ENCODE measurements around the gene ATP6V1G3. TPM values are rescaled to one million over a fixed set of nuclear protein-coding genes. Genes with fewer than 3 reads are reported as not detected.
"Not testable (repeated sequence)": the region's sequence is repeated elsewhere in the genome, so short reads cannot be mapped to it uniquely, and the experiment has no call there.

The ATP6V1G3 gene
- not detected in 2 replicates for total RNA-seq (2014; rRNA removed; shearing (Covaris generic); ENCODE audit: low replicate concordance)

DNA sequence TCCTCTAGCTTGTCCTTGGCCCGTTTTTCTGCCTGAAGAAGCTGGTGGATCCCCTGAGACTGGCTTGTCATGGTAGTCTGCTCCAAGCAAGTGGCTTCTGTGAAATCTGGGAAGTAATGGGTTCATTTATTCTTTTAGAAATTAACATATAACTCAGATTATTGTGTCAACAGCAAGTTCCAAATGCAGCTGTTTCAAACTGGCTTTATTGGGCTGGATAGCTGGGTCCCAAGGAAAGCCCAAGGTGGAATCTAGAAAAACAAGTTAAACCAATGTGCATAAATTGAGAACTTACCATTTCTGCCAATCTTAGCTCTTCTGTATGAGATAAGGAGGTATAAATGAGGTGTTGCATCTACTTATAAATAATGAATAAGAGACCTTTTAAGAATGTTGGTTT lies at the start of gene ATP6V1G3:
Gene ATP6V1G3 (minus strand): TSS at position 101 of the 400 bp plus-strand sequence. CDS start 30 bp downstream, at position 71.
- H4K20me1 ChIP-seq (ENCODE audit: insufficient read depth, low read depth, low read length) = no peaks in the 10 kb centered on the region
- no peak for DNase-seq
- peaks cover 90% of the 10 kb centered on the region for H3K4me1 ChIP-seq (ENCODE audit: low read length)
- H3K36me3 ChIP-seq (ENCODE audit: insufficient read depth, low read length) = no peaks in the 10 kb centered on the region
- H3K9me3 ChIP-seq (ENCODE audit: low read length) = no peaks in the 10 kb centered on the region
- H3K27ac ChIP-seq (ENCODE audit: low read length) = peak within 1 kb of the TSS; percentile 97
- H2AFZ ChIP-seq (ENCODE audit: low read length) = peak within 1 kb of the TSS; percentile 80
- H3K9me2 ChIP-seq (replicated peaks; ENCODE audit: insufficient read depth, low read length) = no peaks in the 10 kb centered on the region
- no peak within 1 kb of the TSS for H3K9ac ChIP-seq (ENCODE audit: low read length)
- H3K4me3 ChIP-seq (ENCODE audit: low read length) = no peak within 1 kb of the TSS
- no peaks in the 10 kb centered on the region for H3K79me2 ChIP-seq (ENCODE audit: low read length)
- H3K27me3 ChIP-seq (ENCODE audit: low read length) = no peaks in the 10 kb centered on the region
- H3K4me2 ChIP-seq (ENCODE audit: low read depth, low read length, poor library complexity, severe bottlenecking) = peak within 1 kb of the TSS; percentile 25

- Histone ChIP-seq H2AFZ (ENCODE audit: low read length) (no peak overlapping the region), H3K9ac (ENCODE audit: low read length) (no peak overlapping the region), H3K4me3 (ENCODE audit: low read length) (no peak overlapping the region), H3K27ac (ENCODE audit: low read length) (no peak overlapping the region), H3K27me3 (ENCODE audit: low read length) (no peaks in the 10 kb centered on the region), H3K36me3 (ENCODE audit: insufficient read depth, low read length) (peaks cover 6% of the 10 kb centered on the region; the same call in 1 of the 2 replicates), H4K20me1 (ENCODE audit: insufficient read depth, low read depth, low read length) (no peaks in the 10 kb centered on the region), H3K9me2 (replicated peaks; ENCODE audit: insufficient read depth, low read length) (no peaks in the 10 kb centered on the region), H3K9me3 (ENCODE audit: low read length) (peaks cover 26% of the 10 kb centered on the region), H3K4me2 (ENCODE audit: low read depth, low read length, poor library complexity, severe bottlenecking) (no peak overlapping the region), H3K79me2 (ENCODE audit: low read length) (no peaks in the 10 kb centered on the region), H3K4me1 (ENCODE audit: low read length) (no peaks in the 10 kb centered on the region)
- no peak for DNase-seq
Measured at GRCh38 chr1:198588845-198589244, 48.4 kb upstream of the ATP6V1G3 start.

DNA sequence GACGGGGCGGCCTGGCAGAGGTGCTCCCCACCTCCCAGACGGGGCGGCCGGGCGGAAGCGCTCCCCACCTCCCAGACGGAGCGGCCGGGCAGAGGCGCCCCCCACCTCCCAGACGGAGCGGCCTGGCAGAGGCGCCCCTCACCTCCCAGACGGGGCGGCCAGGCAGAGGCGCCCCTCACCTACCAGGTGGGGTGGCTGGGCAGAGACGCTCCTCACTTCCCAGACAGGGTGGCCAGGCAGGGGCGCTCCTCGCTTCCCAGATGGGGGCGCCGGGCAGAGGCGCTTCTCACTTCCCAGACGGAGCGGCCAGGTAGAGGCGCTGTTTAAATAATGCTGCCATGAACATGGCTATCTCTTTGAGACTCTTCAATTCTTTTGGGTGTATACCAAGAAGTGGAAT lies 43.7 kb upstream of the ATP6V1G3 start:
- Histone ChIP-seq H3K9me3 (ENCODE audit: low read length) (peaks cover 13% of the 10 kb centered on the region), H3K27me3 (ENCODE audit: low read length) (no peaks in the 10 kb centered on the region), H3K4me2 (ENCODE audit: low read depth, low read length, poor library complexity, severe bottlenecking) (no peak overlapping the region)

GRCh38 chr1:198583209-198583802 lies 42.8 kb upstream of the ATP6V1G3 start:
- H3K36me3 ChIP-seq (ENCODE audit: insufficient read depth, low read length); H3K4me2 ChIP-seq (ENCODE audit: low read depth, low read length, poor library complexity, severe bottlenecking); DNase-seq; H3K9me2 ChIP-seq (replicated peaks; ENCODE audit: insufficient read depth, low read length); H3K79me2 ChIP-seq (ENCODE audit: low read length); H3K9ac ChIP-seq (ENCODE audit: low read length); H3K27me3 ChIP-seq (ENCODE audit: low read length); H3K9me3 ChIP-seq (ENCODE audit: low read length); H3K27ac ChIP-seq (ENCODE audit: low read length); H3K4me1 ChIP-seq (ENCODE audit: low read length); H3K4me3 ChIP-seq (ENCODE audit: low read length); H4K20me1 ChIP-seq (ENCODE audit: insufficient read depth, low read depth, low read length): not testable (repeated sequence)
- 0 out of 2 replicates have a peak overlapping the region, but pooled peaks have one; percentile 30 for H2AFZ ChIP-seq (ENCODE audit: low read length)

More for the DNA sequence above, 43.7 kb upstream of the ATP6V1G3 start:
- Histone ChIP-seq H2AFZ (ENCODE audit: low read length) (no peak overlapping the region), H3K9me2 (replicated peaks; ENCODE audit: insufficient read depth, low read length) (no peaks in the 10 kb centered on the region), H3K79me2 (ENCODE audit: low read length) (no peaks in the 10 kb centered on the region), H3K9ac (ENCODE audit: low read length) (no peak overlapping the region), H3K36me3 (ENCODE audit: insufficient read depth, low read length) (peaks cover 6% of the 10 kb centered on the region; the same call in 1 of the 2 replicates), H3K27ac (ENCODE audit: low read length) (no peak overlapping the region), H3K4me1 (ENCODE audit: low read length) (no peaks in the 10 kb centered on the region; the same call in 1 of the 2 replicates), H3K4me3 (ENCODE audit: low read length) (no peak overlapping the region), H4K20me1 (ENCODE audit: insufficient read depth, low read depth, low read length) (no peaks in the 10 kb centered on the region)
- no peak for DNase-seq

- Histone ChIP-seq H3K36me3 (ENCODE audit: insufficient read depth, low read length) (no peaks in the 10 kb centered on the region), H4K20me1 (ENCODE audit: insufficient read depth, low read depth, low read length) (no peaks in the 10 kb centered on the region), H3K4me3 (ENCODE audit: low read length) (no peak overlapping the region), H3K9ac (ENCODE audit: low read length) (no peak overlapping the region), H3K9me2 (replicated peaks; ENCODE audit: insufficient read depth, low read length) (no peaks in the 10 kb centered on the region), H3K79me2 (ENCODE audit: low read length) (no peaks in the 10 kb centered on the region), H3K27ac (ENCODE audit: low read length) (no peak overlapping the region), H2AFZ (ENCODE audit: low read length) (no peak overlapping the region), H3K27me3 (ENCODE audit: low read length) (no peaks in the 10 kb centered on the region), H3K4me1 (ENCODE audit: low read length) (peaks cover 33% of the 10 kb centered on the region), H3K9me3 (ENCODE audit: low read length) (no peaks in the 10 kb centered on the region), H3K4me2 (ENCODE audit: low read depth, low read length, poor library complexity, severe bottlenecking) (no peak overlapping the region)
- no peak for DNase-seq
Measured at GRCh38 chr1:198577444-198577843, 37.0 kb upstream of the ATP6V1G3 start.

DNA sequence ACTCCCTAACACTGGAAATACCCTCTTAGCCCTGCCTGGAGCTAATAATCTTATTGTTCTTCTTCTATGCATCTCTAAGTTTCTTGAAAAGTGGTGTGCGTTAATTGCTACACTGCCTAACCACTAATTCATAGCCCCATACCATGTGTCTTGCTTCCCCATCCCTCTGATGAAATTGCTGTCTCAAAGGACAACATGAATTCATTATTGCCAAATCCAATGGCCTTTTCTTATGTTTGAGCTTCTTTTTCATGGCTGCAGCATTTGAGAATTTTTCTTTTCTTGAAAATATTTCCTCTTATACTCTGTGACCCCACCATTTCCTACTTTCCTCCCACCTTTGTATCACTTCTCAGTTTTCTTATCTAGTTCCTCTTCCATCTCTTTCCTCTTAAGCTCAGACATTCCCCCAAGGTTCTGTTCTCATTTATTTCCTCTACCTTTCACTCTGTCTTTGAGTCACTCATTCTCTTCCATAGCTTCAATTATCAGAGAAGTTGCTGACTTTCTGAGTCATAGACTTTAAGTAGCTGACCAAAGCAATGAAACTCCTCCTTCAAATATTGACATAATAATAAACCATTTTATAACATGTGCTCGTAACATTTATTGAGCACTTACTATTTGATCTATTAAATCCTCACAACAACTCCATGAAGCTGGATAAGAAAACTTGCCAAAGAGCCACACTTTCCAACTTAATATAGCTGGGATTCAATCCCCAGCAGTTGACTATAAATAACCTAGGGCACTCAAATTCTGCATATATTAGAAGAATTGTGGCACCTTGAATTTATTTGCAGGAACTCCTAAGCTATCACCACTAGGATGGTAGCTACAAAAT lies 35.5 kb upstream of the ATP6V1G3 start:
- Histone ChIP-seq H3K4me1 (ENCODE audit: low read length) (peaks cover 33% of the 10 kb centered on the region), H3K27ac (ENCODE audit: low read length) (peak overlapping the region; percentile 8; the same call in 1 of the 2 replicates), H3K36me3 (ENCODE audit: insufficient read depth, low read length) (no peaks in the 10 kb centered on the region), H4K20me1 (ENCODE audit: insufficient read depth, low read depth, low read length) (no peaks in the 10 kb centered on the region), H3K9me2 (replicated peaks; ENCODE audit: insufficient read depth, low read length) (no peaks in the 10 kb centered on the region), H3K4me2 (ENCODE audit: low read depth, low read length, poor library complexity, severe bottlenecking) (no peak overlapping the region), H3K27me3 (ENCODE audit: low read length) (no peaks in the 10 kb centered on the region), H3K79me2 (ENCODE audit: low read length) (no peaks in the 10 kb centered on the region), H2AFZ (ENCODE audit: low read length) (peak overlapping the region; percentile 66), H3K9ac (ENCODE audit: low read length) (no peak overlapping the region), H3K4me3 (ENCODE audit: low read length) (no peak overlapping the region), H3K9me3 (ENCODE audit: low read length) (no peaks in the 10 kb centered on the region)
- DNase-seq = no peak

- H3K79me2 ChIP-seq (ENCODE audit: low read length) = no peaks in the 10 kb centered on the region
- H2AFZ ChIP-seq (ENCODE audit: low read length) = peak overlapping the region; percentile 66
- no peaks in the 10 kb centered on the region for H3K9me3 ChIP-seq (ENCODE audit: low read length)
- no peak overlapping the region for H3K4me3 ChIP-seq (ENCODE audit: low read length)
- peak overlapping the region; percentile 8; the same call in 1 of the 2 replicates for H3K27ac ChIP-seq (ENCODE audit: low read length)
- H3K4me1 ChIP-seq (ENCODE audit: low read length) = peaks cover 33% of the 10 kb centered on the region
- no peaks in the 10 kb centered on the region for H3K36me3 ChIP-seq (ENCODE audit: insufficient read depth, low read length)
- no peak overlapping the region for H3K9ac ChIP-seq (ENCODE audit: low read length)
- DNase-seq = no peak
- no peak overlapping the region for H3K4me2 ChIP-seq (ENCODE audit: low read depth, low read length, poor library complexity, severe bottlenecking)
- no peaks in the 10 kb centered on the region for H3K9me2 ChIP-seq (replicated peaks; ENCODE audit: insufficient read depth, low read length)
- H3K27me3 ChIP-seq (ENCODE audit: low read length) = no peaks in the 10 kb centered on the region
- H4K20me1 ChIP-seq (ENCODE audit: insufficient read depth, low read depth, low read length) = no peaks in the 10 kb centered on the region
Measured at GRCh38 chr1:198575292-198575691, 34.8 kb upstream of the ATP6V1G3 start.

- no peaks in the 10 kb centered on the region for H3K36me3 ChIP-seq (ENCODE audit: insufficient read depth, low read length)
Measured at GRCh38 chr1:198574325-198574724, 33.8 kb upstream of the ATP6V1G3 start.

More at GRCh38 chr1:198574325-198574724, 33.8 kb upstream of the ATP6V1G3 start:
- Histone ChIP-seq H3K79me2 (ENCODE audit: low read length) (no peaks in the 10 kb centered on the region), H3K27me3 (ENCODE audit: low read length) (no peaks in the 10 kb centered on the region), H4K20me1 (ENCODE audit: insufficient read depth, low read depth, low read length) (no peaks in the 10 kb centered on the region), H3K4me3 (ENCODE audit: low read length) (no peak overlapping the region), H2AFZ (ENCODE audit: low read length) (0 out of 2 replicates have a peak overlapping the region, but pooled peaks have one; percentile 16), H3K4me1 (ENCODE audit: low read length) (peaks cover 33% of the 10 kb centered on the region), H3K4me2 (ENCODE audit: low read depth, low read length, poor library complexity, severe bottlenecking) (no peak overlapping the region), H3K9me2 (replicated peaks; ENCODE audit: insufficient read depth, low read length) (no peaks in the 10 kb centered on the region), H3K9ac (ENCODE audit: low read length) (no peak overlapping the region), H3K9me3 (ENCODE audit: low read length) (no peaks in the 10 kb centered on the region), H3K27ac (ENCODE audit: low read length) (peak overlapping the region; percentile 29)
- DNase-seq = no peak

All from Karpas-422 (cell line).